ENCODE data around the gene ZSCAN29.
"Not testable (repeated sequence)": the region's sequence is repeated elsewhere in the genome, so short reads cannot be mapped to it uniquely, and the experiment has no call there.

ZSCAN29 gene

GRCh38 chr15:43370975-43371974, at the start of gene ZSCAN29, which contains the start of gene TUBGCP4:
ZSCAN29 (minus strand) TSS chr15:43371043; CDS start chr15:43369913, 1,130 bp downstream.
TUBGCP4 (plus strand) TSS chr15:43371101; CDS start chr15:43371355, 254 bp downstream.
- DNase-seq = peak; percentile 58

GRCh38 chr15:43420435-43420834, 49.6 kb upstream of the ZSCAN29 start:
- no peak for DNase-seq

- no peak for DNase-seq
These were observed 43.4 kb upstream of the ZSCAN29 start for GRCh38 chr15:43414196-43414595.

- no peak for DNase-seq
These were observed 41.3 kb upstream of the ZSCAN29 start for GRCh38 chr15:43412096-43412495.

GRCh38 chr15:43410572-43411214, 39.9 kb upstream of the ZSCAN29 start:
- DNase-seq = no peak

GRCh38 chr15:43408789-43409188, 37.9 kb upstream of the ZSCAN29 start:
- no peak for DNase-seq

- no peak for DNase-seq
These were observed 36.0 kb upstream of the ZSCAN29 start for GRCh38 chr15:43406808-43407207.

GRCh38 chr15:43406189-43406588, 35.3 kb upstream of the ZSCAN29 start:
- DNase-seq = no peak

- DNase-seq = no peak
These were observed 33.3 kb upstream of the ZSCAN29 start for GRCh38 chr15:43404130-43404529.

GRCh38 chr15:43403616-43404015, 32.8 kb upstream of the ZSCAN29 start:
- no peak for DNase-seq

GRCh38 chr15:43402255-43402654, 31.4 kb upstream of the ZSCAN29 start:
- DNase-seq = no peak

GRCh38 chr15:43393592-43393991, 22.7 kb upstream of the ZSCAN29 start:
- DNase-seq = not testable (repeated sequence)

- DNase-seq = no peak
These were observed 19.9 kb upstream of the ZSCAN29 start for GRCh38 chr15:43390723-43391122.

- DNase-seq = no peak
These were observed 12.2 kb upstream of the ZSCAN29 start for GRCh38 chr15:43383070-43383469.

GRCh38 chr15:43382310-43382709, 11.5 kb upstream of the ZSCAN29 start:
- no peak for DNase-seq

GRCh38 chr15:43378601-43379000, 7.8 kb upstream of the ZSCAN29 start:
- DNase-seq = no peak

GRCh38 chr15:43376017-43376705, 5.3 kb upstream of the ZSCAN29 start:
- peak; percentile 0 for DNase-seq

- peak; percentile 19 for DNase-seq
These were observed 401 bp downstream of the ZSCAN29 start for GRCh38 chr15:43370310-43370974.

GRCh38 chr15:43361313-43361903, 9.4 kb downstream of the ZSCAN29 start:
- DNase-seq = no peak

GRCh38 chr15:43360821-43361220, 10.0 kb downstream of the ZSCAN29 start:
- DNase-seq = no peak

- no peak for DNase-seq
These were observed 18.0 kb downstream of the ZSCAN29 start for GRCh38 chr15:43352693-43353382.

- no peak for DNase-seq
These were observed 23.7 kb downstream of the ZSCAN29 start for GRCh38 chr15:43347114-43347513.
